Progenitor cell of endocrine pancreas (in vitro differentiated cells): ENCODE data around the gene LRMDA. TPM values are rescaled to one million over a fixed set of nuclear protein-coding genes. Genes with fewer than 3 reads are reported as not detected.

Experiments
- DNase-seq: peaks from one replicate; pipeline ENCODE4 v3.0.0; 2021; ENCODE audit warnings: low spot score; ENCODE audit not compliant: unreplicated experiment
- H3K27ac Mint-ChIP-seq: 2 replicates; pipeline ENCODE4 v1.8.0; 2021; ENCODE audit warnings: mild to moderate bottlenecking, moderate library complexity, mixed read lengths
- H3K27me3 Mint-ChIP-seq: 2 replicates; pipeline ENCODE4 v1.8.0; 2021; ENCODE audit warnings: mixed read lengths
- H3K36me3 Mint-ChIP-seq: 2 replicates; pipeline ENCODE4 v1.8.0; 2022; ENCODE audit warnings: mixed read lengths; ENCODE audit not compliant: insufficient read depth
- H3K4me1 Mint-ChIP-seq: 2 replicates; pipeline ENCODE4 v1.8.0; 2021; ENCODE audit warnings: low read depth, mixed read lengths
- H3K4me3 Mint-ChIP-seq: 2 replicates; pipeline ENCODE4 v1.8.0; 2021; ENCODE audit warnings: low read depth, mild to moderate bottlenecking, moderate library complexity, mixed read lengths
- H3K9me3 Mint-ChIP-seq: 2 replicates; pipeline ENCODE4 v1.8.0; 2021; ENCODE audit warnings: low read depth, mixed read lengths
- CTCF ChIP-seq: fragments of 200-600 bp; sonication (generic); IDR thresholded peaks from one replicate; pipeline ENCODE4 v1.5.0; 2021; ENCODE audit warnings: antibody characterized with exemption, mild to moderate bottlenecking; ENCODE audit not compliant: unreplicated experiment
- total RNA-seq: library from RNA; stranded (reverse); gene quantifications from 2 replicates; pipeline ENCODE4 v1.2.1, GENCODE V29; 2021

Gene LRMDA
- total RNA-seq, 1 donor from 2014 or later: 6.5 TPM

DNA sequence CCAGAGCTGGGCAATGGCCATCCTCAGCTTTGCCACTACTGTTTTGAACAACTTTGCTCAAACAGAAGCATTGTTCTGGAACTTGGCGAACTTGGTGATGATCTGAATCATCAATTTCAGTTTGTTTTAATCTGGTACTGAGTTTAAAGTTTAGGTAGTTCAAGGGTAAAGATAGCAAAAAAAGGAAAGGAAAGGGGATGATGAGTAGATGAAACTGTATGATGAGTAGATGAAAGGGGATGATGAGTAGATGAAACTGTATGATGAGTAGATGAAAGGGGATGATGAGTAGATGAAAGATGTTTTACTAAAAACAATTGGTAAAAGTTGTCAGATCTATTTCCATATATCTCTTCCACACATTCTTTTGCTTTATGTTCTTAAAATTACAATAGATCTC lies 737.0 kb downstream of the LRMDA start:
- Mint-ChIP-seq H3K9me3 (peaks cover 32% of the 10 kb centered on the region), H3K4me1 (peaks cover 8% of the 10 kb centered on the region), H3K4me3 (no peak overlapping the region), H3K36me3 (peaks cover 6% of the 10 kb centered on the region), H3K27me3 (no peaks in the 10 kb centered on the region), H3K27ac (no peak overlapping the region)
- TF ChIP-seq CTCF: no peak
- no peak for DNase-seq

- Mint-ChIP-seq H3K4me1 (peaks cover 6% of the 10 kb centered on the region), H3K27ac (no peak overlapping the region), H3K4me3 (no peak overlapping the region), H3K27me3 (no peaks in the 10 kb centered on the region), H3K9me3 (peaks cover 35% of the 10 kb centered on the region), H3K36me3 (peaks cover 6% of the 10 kb centered on the region)
- no peak for TF ChIP-seq CTCF
- no peak for DNase-seq
Observed at GRCh38 chr10:76169246-76169645, 737.8 kb downstream of the LRMDA start.

DNA sequence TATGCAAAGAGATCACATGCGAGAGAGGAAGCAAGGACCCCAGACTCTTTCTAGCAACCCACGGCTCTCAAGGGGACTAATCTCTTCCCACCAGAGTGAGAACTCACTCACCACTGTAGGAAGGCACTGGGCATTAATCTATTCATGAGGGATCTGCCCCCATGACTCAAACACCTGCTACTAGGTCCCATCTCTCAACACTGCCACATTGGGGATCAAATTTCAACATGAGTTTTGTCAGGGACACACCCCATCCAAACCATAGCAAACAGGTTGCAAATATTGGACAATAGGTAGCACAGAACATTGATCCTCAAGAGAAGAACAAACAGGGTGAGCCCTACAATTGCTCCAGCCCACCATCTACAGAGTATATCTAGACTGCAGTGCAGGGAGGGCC lies 740.6 kb downstream of the LRMDA start:
- Mint-ChIP-seq H3K27me3 (no peaks in the 10 kb centered on the region), H3K36me3 (peaks cover 6% of the 10 kb centered on the region), H3K9me3 (peaks cover 29% of the 10 kb centered on the region), H3K4me3 (no peak overlapping the region), H3K4me1 (peaks cover 6% of the 10 kb centered on the region), H3K27ac (no peak overlapping the region)
- TF ChIP-seq CTCF: no peak
- DNase-seq: no peak

DNA sequence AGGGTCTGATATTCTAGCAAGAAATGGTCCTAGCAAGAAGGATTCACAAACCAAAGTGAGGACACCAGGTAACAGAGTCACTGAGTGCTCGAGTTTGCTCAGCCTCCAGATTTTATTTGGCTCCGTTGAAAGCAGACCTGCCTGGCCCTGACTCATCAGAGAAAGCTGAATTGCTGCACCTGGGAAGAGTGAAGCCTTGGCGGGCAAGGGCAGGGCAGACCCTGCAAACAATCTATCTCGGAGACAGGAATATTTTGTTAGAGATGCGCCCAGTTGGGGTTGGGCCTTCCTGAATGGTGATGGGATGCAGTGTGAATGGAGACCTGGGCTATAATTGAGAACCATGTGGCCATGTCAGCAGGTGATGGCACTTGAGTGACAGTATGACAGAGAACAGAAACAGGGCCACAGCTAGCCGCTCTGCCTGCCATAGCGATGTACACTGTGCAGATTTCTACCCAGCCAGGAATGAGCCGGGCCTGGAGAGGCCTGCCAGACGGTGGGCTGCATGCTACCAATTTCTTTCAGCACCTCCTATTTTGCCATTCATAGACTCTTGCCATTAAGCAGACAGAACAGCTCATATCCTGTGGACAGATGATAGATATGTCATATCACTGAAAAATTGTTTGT lies 744.2 kb downstream of the LRMDA start:
- H3K4me1 Mint-ChIP-seq: peaks cover 6% of the 10 kb centered on the region
- H3K4me3 Mint-ChIP-seq: no peak overlapping the region
- no peak for DNase-seq
- peaks cover 14% of the 10 kb centered on the region for H3K9me3 Mint-ChIP-seq
- H3K27ac Mint-ChIP-seq: no peak overlapping the region
- TF ChIP-seq CTCF: no peak
- H3K36me3 Mint-ChIP-seq: peaks cover 4% of the 10 kb centered on the region
- H3K27me3 Mint-ChIP-seq: no peaks in the 10 kb centered on the region

- no peak for TF ChIP-seq CTCF
- Mint-ChIP-seq H3K27ac (no peak overlapping the region), H3K4me1 (peaks cover 9% of the 10 kb centered on the region), H3K4me3 (no peak overlapping the region), H3K9me3 (peaks cover 14% of the 10 kb centered on the region), H3K36me3 (peaks cover 4% of the 10 kb centered on the region), H3K27me3 (no peaks in the 10 kb centered on the region)
- DNase-seq: no peak
Observed at GRCh38 chr10:76176166-76176550, 744.7 kb downstream of the LRMDA start.
